Heart left ventricle (tissue), 16 donors: ENCODE results near the gene PPP4R1. TPM values are rescaled to one million over a fixed set of nuclear protein-coding genes. Genes with fewer than 3 reads are reported as not detected.
A peak's percentile ranks its signal among the peaks of the same experiment; 100 is the strongest.

Source experiments
- ATAC-seq, 4 donors: fragments of 200-7000 bp; cut with Tn5 transposase; one replicate each; pipeline ENCODE4 v1.9.1; 2020 to 2022; ENCODE audit warnings: moderate library complexity in 4 of 4, mild to moderate bottlenecking in 3 of 4, moderate number of reproducible peaks in 1 of 4
- DNase-seq, 5 donors: peaks; one replicate each; pipeline ENCODE4 v3.0.0-alpha.2; 2020
- H3K27ac ChIP-seq, 12 donors: fragments of 200-600 bp; sonication (generic) in 4 of 12; one replicate each; pipeline versions ENCODE4 v1.5.0 to v1.8.0; 2016 to 2022; ENCODE audit warnings: mild to moderate bottlenecking in 2 of 12
- H3K27me3 ChIP-seq, 9 donors: fragments of 200-600 bp; sonication (generic) in 2 of 9; one replicate each; pipeline versions ENCODE4 v1.5.1 to v1.8.0; 2016 to 2022; ENCODE audit warnings: mild to moderate bottlenecking in 3 of 9
- H3K36me3 ChIP-seq, 9 donors: fragments of 200-600 bp; sonication (generic) in 2 of 9; one replicate each; pipeline versions ENCODE4 v1.5.0 to v1.8.0; 2018 to 2022; ENCODE audit warnings: mild to moderate bottlenecking in 2 of 9
- H3K4me1 ChIP-seq, 12 donors: fragments of 200-600 bp; sonication (generic) in 4 of 12; one replicate each; pipeline versions ENCODE4 v1.5.0 to v1.8.0; 2016 to 2022; ENCODE audit warnings: mild to moderate bottlenecking in 3 of 12
- H3K4me3 ChIP-seq, 12 donors: fragments of 200-600 bp; sonication (generic) in 4 of 12; one replicate each; pipeline versions ENCODE4 v1.5.0 to v1.8.0; 2017 to 2022; ENCODE audit warnings: mild to moderate bottlenecking in 9 of 12, moderate library complexity in 4 of 12
- H3K9me3 ChIP-seq, 12 donors: fragments of 200-600 bp; sonication (generic) in 4 of 12; one replicate each; pipeline versions ENCODE4 v1.5.0 to v1.8.0; 2016 to 2022; ENCODE audit warnings: mild to moderate bottlenecking in 1 of 12
- POLR2A ChIP-seq, 2 donors: fragments of 450-650 bp; IDR thresholded peaks; one replicate each; pipeline ENCODE4 v1.6.1; 2017; ENCODE audit warnings: antibody characterized with exemption in 2 of 2, mild to moderate bottlenecking in 2 of 2, moderate library complexity in 2 of 2
- WGBS, 4 donors: extraction: QIAGEN DNeasy Blood & Tissue Kit in 2 of 4; methylation state at CpG; one replicate each; pipeline versions ENCODE4 v1.1.5 to v1.1.7; 2013 to 2018; 5-methylcytosine and 5-hydroxymethylcytosine counted together
- intact Hi-C, 10 donors: fragments of 100-400 bp; cut with DNase I; formaldehyde crosslinking; loops; one replicate each; pipeline versions ENCODE4 v1.11.1 to v1.14.2; 2022
- polyA plus RNA-seq, 2 donors: library from polyadenylated mRNA; stranded (reverse); fragments of 200-250 nt; gene quantifications; one replicate each; pipeline ENCODE4 v1.2.3, GENCODE V29; 2013
- total RNA-seq, 9 donors: library from RNA; depleted of rRNA in 2 of 9; stranded (reverse); fragments of >200 nt in 2 of 9; fragmentation: NEBNext Ultra II Directional in 3 of 9; extraction: Animal tissue kit (Norgen Biotek cat#: 25700) in 3 of 9; gene quantifications; one replicate each; pipeline versions ENCODE4 v1.1.0 to v1.2.4, GENCODE V29; 2016 to 2023
- TF ChIP-seq, protein P1 (sequence below), 12 donors: fragments of 200-600 bp; sonication (generic) in 4 of 12; IDR thresholded peaks; one replicate each; pipeline versions ENCODE4 v1.5.0 to v1.8.0; 2018 to 2022; ENCODE audit warnings: antibody characterized with exemption in 12 of 12, mild to moderate bottlenecking in 5 of 12
- donor health status: ischemic (EF 13 %, LVEDD 7.1; RV severe dilation, severe dysfunction).
- donor health status: healthy with polysubstance abuse.
- donor health status: DM: no; HTN: yes; CAD: no.
- donor health status: DM: no; HTN: no; CAD: no.
- donor health status: ischemic (EF 25% LVEDD 6.9; RV normal size, moderate dysfunction).
- donor health status: ischemic (EF 25% LVEDD 5.7; RV mildly dilated, moderate dysfunction).
- donor health status: healthy.
- donor health status: DM: yes; HTN: yes; CAD: no.
- donor health status: ischemic (EF 35%, LVEDD 5.7; RV mildly dilated, moderate dysfunction).
- donor health status: nonischemic (EF 11% LVEDD 7.7; RV severe dilation, severe dysfunction).
- donor health status: DM: yes; HTN: yes; CAD: no.
- donor health status: PGD.
- donor health status: ischemic (EF 29% LVEDD 5.4; RV normal size, mild dysfunction).
- donor health status: nonischemic (EF 23%, LVEDD 6.1; RV moderate dilation, normal function).

The PPP4R1 gene
- total and polyA plus RNA-seq, 11 donors: 13.9 to 81.3 (median 59.8) TPM

DNA sequence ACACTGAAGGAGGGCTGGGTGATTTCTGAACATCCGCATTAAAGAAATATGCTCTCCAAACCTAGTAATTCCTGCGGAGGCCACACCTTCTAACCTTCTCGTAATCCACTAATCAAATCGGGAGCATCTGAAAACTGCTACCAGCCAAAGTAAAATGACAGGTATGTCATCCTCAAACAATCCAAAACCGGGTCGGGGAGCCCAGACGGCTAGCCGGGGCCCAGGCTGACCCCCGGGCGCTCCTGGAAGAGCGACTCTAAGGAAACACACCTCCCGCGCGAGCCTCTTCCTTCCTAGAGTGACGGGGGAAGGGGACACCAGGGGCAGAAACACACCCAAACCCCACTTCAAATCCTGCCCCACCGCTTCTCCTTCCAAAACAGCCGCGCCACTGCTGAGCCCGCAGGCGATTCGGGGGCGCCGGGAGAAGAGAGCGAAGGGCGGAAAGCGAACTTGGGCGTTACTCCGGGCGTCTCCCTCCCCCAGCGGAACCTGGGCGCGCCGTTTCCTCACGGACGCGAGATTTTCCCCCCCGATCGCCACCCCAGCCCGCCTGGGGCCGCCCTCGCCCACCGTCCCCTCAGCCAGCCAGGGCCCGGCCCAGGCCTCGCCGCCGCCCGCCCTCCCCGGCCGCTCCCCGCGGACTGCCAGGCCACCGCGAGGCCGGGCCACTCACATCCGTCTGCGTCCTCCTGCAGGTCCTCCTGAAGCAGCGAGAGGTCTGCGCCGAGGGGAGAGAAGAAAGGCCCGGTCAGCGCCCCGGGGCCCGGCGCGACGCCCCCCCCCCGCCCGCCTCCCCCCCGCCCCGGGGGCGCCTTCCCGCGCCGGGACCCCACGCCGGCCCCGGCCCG is 584 bp downstream of the PPP4R1 start:
- WGBS, 4 donors: 0 to 4% (median 1%) methylated on average over 4 to 78 of the region's 78 CpGs
- DNase-seq: peak; percentile 66 to 80 (median 73)
- ATAC-seq: peak; percentile 34 to 80 (median 60)
- H3K9me3 ChIP-seq: no peaks in the 10 kb centered on the region
- TF ChIP-seq POLR2A (IDR thresholded peaks at IDR 0.05): no peak
- TF ChIP-seq, protein P1, sequence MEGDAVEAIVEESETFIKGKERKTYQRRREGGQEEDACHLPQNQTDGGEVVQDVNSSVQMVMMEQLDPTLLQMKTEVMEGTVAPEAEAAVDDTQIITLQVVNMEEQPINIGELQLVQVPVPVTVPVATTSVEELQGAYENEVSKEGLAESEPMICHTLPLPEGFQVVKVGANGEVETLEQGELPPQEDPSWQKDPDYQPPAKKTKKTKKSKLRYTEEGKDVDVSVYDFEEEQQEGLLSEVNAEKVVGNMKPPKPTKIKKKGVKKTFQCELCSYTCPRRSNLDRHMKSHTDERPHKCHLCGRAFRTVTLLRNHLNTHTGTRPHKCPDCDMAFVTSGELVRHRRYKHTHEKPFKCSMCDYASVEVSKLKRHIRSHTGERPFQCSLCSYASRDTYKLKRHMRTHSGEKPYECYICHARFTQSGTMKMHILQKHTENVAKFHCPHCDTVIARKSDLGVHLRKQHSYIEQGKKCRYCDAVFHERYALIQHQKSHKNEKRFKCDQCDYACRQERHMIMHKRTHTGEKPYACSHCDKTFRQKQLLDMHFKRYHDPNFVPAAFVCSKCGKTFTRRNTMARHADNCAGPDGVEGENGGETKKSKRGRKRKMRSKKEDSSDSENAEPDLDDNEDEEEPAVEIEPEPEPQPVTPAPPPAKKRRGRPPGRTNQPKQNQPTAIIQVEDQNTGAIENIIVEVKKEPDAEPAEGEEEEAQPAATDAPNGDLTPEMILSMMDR (IDR thresholded peaks at IDR 0.05): no peak
- H3K27me3 ChIP-seq: no peaks in the 10 kb centered on the region
- intact Hi-C loops: loop anchor here in 6 of 10 donors (1.0 to 10.0 kb wide), 9 partner anchors 30 to 311 kb away; partner anchors contain the start of gene VAPA (in 1 of the 6)
- H3K27ac ChIP-seq: peak overlapping the region; percentile 92 to 99 (median 97)
- peaks cover 0 to 44% (median 29%) of the 10 kb centered on the region in 12 donors for H3K4me1 ChIP-seq
- peak overlapping the region; percentile 74 to 99 (median 85) for H3K4me3 ChIP-seq
- H3K36me3 ChIP-seq: peaks cover 0 to 13% (median 6%) of the 10 kb centered on the region in 9 donors

DNA sequence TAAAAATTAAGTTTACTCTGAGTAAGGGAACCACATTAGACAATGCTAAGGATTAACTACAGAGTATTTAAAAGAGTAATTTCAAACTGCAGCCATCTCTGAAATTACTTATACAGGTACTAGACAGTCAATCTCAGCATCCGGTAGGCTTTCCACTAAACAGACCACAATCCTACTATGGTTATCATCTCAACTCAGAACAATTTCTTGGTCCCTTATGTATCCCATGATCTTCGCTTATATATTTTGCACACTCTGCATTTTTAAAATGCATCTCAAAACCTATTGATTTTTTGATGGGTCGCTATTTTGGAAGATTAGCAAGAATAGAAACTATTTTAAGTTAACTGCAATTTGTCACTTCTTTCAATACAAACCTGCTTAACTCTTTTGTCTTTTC is 1.4 kb downstream of the PPP4R1 start:
- intact Hi-C loops: loop anchor here in 6 of 10 donors (2.0 to 10.0 kb wide), 7 partner anchors 36 to 312 kb away; partner anchors contain the start of gene VAPA (in 1 of the 6)
- TF ChIP-seq POLR2A (IDR thresholded peaks at IDR 0.05): no peak
- TF ChIP-seq, protein P1 (IDR thresholded peaks at IDR 0.05): no peak
- peak overlapping the region in 10 of 12 donors; percentile 94 to 99 (median 97) for H3K27ac ChIP-seq

DNA sequence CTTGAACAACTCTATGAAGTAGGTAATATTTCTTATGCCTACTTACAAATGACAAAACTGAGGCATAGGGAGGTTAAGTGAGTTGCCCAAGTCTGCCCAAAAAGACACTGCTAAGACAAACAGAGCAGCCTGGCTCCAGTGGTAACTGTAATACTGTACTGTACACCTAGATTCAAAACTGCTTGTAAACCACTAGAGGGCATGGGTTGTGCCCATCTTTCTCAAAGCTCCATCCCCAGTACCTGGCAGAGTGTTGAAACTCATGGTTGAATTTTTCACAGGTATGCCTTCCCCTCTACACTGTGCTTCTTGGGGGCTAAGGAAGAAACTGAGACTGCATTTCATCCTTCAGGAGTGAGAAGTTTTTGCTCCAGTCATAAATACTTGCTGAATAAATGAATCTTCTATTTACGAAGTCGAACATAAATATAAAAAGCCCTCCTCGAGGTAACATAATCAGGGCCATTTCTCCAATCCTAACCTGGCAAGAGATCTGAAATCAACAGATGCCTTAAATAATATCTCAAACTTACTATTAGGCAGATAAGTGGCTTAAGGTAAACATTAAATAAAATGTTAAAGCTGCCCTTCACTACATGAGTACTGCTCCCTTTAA is 2.0 kb downstream of the PPP4R1 start:
- Histone ChIP-seq H3K27me3 (no peaks in the 10 kb centered on the region), H3K9me3 (no peaks in the 10 kb centered on the region), H3K36me3 (peaks cover 0 to 13% (median 6%) of the 10 kb centered on the region in 9 donors), H3K4me1 (peaks cover 0 to 52% (median 34%) of the 10 kb centered on the region in 12 donors), H3K27ac (peak overlapping the region in 5 of 12 donors; percentile 11 to 98 (median 97)), H3K4me3 (peak overlapping the region in 9 of 12 donors; percentile 77 to 99 (median 86))
- intact Hi-C loops: loop anchor here in 6 of 10 donors (2.0 to 10.0 kb wide), 7 partner anchors 35 to 312 kb away; partner anchors contain the start of gene VAPA (in 1 of the 6)
- TF ChIP-seq, protein P1 (IDR thresholded peaks at IDR 0.05): peak; percentile 32 to 67 (median 54)
- no peak for TF ChIP-seq POLR2A (IDR thresholded peaks at IDR 0.05)
- ATAC-seq (peak; percentile 49 to 67 (median 58)), DNase-seq (peak in 1 of 5 donors; percentile 18)
- WGBS, 4 donors: 67 to 73% (median 70%) methylated on average over 3 of the region's 3 CpGs

More for the DNA sequence above, 1.4 kb downstream of the PPP4R1 start:
- ATAC-seq: no peak
- WGBS, 4 donors: 39 to 48% (median 42%) methylated on average over 3 of the region's 3 CpGs
- no peak for DNase-seq
- Histone ChIP-seq H3K36me3 (peaks cover 0 to 13% (median 6%) of the 10 kb centered on the region in 9 donors), H3K9me3 (no peaks in the 10 kb centered on the region), H3K4me3 (peak overlapping the region in 11 of 12 donors; percentile 74 to 99 (median 85)), H3K27me3 (no peaks in the 10 kb centered on the region), H3K4me1 (peaks cover 0 to 52% (median 34%) of the 10 kb centered on the region in 12 donors)
